Measurements from ENCODE around the gene CASKIN2.

The CASKIN2 gene

GRCh38 chr17:75492555-75493168 lies 22.7 kb downstream of the CASKIN2 start:
- no peak overlapping the region for H2AK5ac ChIP-seq (ENCODE audit: low read length)

GRCh38 chr17:75491680-75492079 lies 23.7 kb downstream of the CASKIN2 start:
- Histone ChIP-seq H3K36me3 (ENCODE audit: control insufficient read depth in 1 of 2, insufficient read depth in 2 of 2, low read length in 2 of 2) (peaks cover 55 to 71% of the 10 kb centered on the region in 2 experiments), H3K4me3 (ENCODE audit: low read depth, low read length) (no peak overlapping the region), H3K79me2 (ENCODE audit: control insufficient read depth, insufficient read depth, low read length, poor library complexity) (no peaks in the 10 kb centered on the region), H3K18ac (ENCODE audit: low read length) (no peak overlapping the region), H3K23ac (ENCODE audit: low read length) (no peak overlapping the region), H3K4ac (ENCODE audit: low read depth, low read length) (no peak overlapping the region), H3K4me1 (ENCODE audit: control insufficient read depth in 1 of 2, insufficient read depth in 2 of 2, low read length in 2 of 2) (no peaks in the 10 kb centered on the region), H3K4me2 (ENCODE audit: low read length) (no peak overlapping the region), H3K9me3 (ENCODE audit: insufficient read depth, low read depth, low read length) (no peaks in the 10 kb centered on the region), H3K14ac (ENCODE audit: low read length) (no peak overlapping the region), H4K91ac (ENCODE audit: low read depth, low read length) (no peak overlapping the region), H3K79me1 (ENCODE audit: low read length) (no peaks in the 10 kb centered on the region), H4K12ac (ENCODE audit: low read depth, low read length) (no peak overlapping the region), H3K27me3 (ENCODE audit: insufficient read depth, low read length) (no peaks in the 10 kb centered on the region), H3K27ac (ENCODE audit: low read depth, low read length) (no peak overlapping the region), H2BK120ac (ENCODE audit: insufficient read depth, low read length, poor library complexity) (no peak overlapping the region), H2AK5ac (ENCODE audit: low read length) (no peak overlapping the region), H3K9ac (ENCODE audit: low read length) (no peak overlapping the region), H2BK12ac (ENCODE audit: low read length) (no peak overlapping the region), H2BK5ac (ENCODE audit: low read depth, low read length, poor library complexity) (no peak overlapping the region), H2AFZ (ENCODE audit: insufficient read depth, low read length, poor library complexity) (no peak overlapping the region), H4K8ac (ENCODE audit: low read depth, low read length) (no peak overlapping the region)
- WGBS (ENCODE audit: extremely low coverage, insufficient coverage, insufficient read length) = no CpG with 5 or more reads among the region's 15 CpGs
- DNase-seq = no peak

More at GRCh38 chr17:75492555-75493168, 22.7 kb downstream of the CASKIN2 start:
- Histone ChIP-seq H3K4me3 (ENCODE audit: low read depth, low read length) (no peak overlapping the region), H4K8ac (ENCODE audit: low read depth, low read length) (no peak overlapping the region), H3K36me3 (ENCODE audit: control insufficient read depth in 1 of 2, insufficient read depth in 2 of 2, low read length in 2 of 2) (peaks cover 63 to 78% of the 10 kb centered on the region in 2 experiments), H3K23ac (ENCODE audit: low read length) (no peak overlapping the region), H3K79me2 (ENCODE audit: control insufficient read depth, insufficient read depth, low read length, poor library complexity) (no peaks in the 10 kb centered on the region), H4K12ac (ENCODE audit: low read depth, low read length) (no peak overlapping the region), H2AFZ (ENCODE audit: insufficient read depth, low read length, poor library complexity) (no peak overlapping the region), H3K4ac (ENCODE audit: low read depth, low read length) (no peak overlapping the region), H3K4me1 (ENCODE audit: control insufficient read depth in 1 of 2, insufficient read depth in 2 of 2, low read length in 2 of 2) (no peaks in the 10 kb centered on the region), H3K79me1 (ENCODE audit: low read length) (no peaks in the 10 kb centered on the region), H2BK5ac (ENCODE audit: low read depth, low read length, poor library complexity) (no peak overlapping the region), H3K27me3 (ENCODE audit: insufficient read depth, low read length) (no peaks in the 10 kb centered on the region), H2BK120ac (ENCODE audit: insufficient read depth, low read length, poor library complexity) (no peak overlapping the region), H3K27ac (ENCODE audit: low read depth, low read length) (no peak overlapping the region), H4K91ac (ENCODE audit: low read depth, low read length) (no peak overlapping the region), H3K9me3 (ENCODE audit: insufficient read depth, low read depth, low read length) (no peaks in the 10 kb centered on the region), H3K9ac (ENCODE audit: low read length) (no peak overlapping the region), H3K18ac (ENCODE audit: low read length) (no peak overlapping the region), H3K14ac (ENCODE audit: low read length) (no peak overlapping the region), H3K4me2 (ENCODE audit: low read length) (no peak overlapping the region), H2BK12ac (ENCODE audit: low read length) (no peak overlapping the region)
- no CpG with 5 or more reads among the region's 23 CpGs for WGBS (ENCODE audit: extremely low coverage, insufficient coverage, insufficient read length)
- DNase-seq = no peak

GRCh38 chr17:75490953-75491649 lies 24.2 kb downstream of the CASKIN2 start:
- H3K23ac ChIP-seq (ENCODE audit: low read length) = no peak overlapping the region
- H3K27me3 ChIP-seq (ENCODE audit: insufficient read depth, low read length) = no peaks in the 10 kb centered on the region
- H2BK120ac ChIP-seq (ENCODE audit: insufficient read depth, low read length, poor library complexity) = no peak overlapping the region
- no peaks in the 10 kb centered on the region for H3K79me1 ChIP-seq (ENCODE audit: low read length)
- H2AFZ ChIP-seq (ENCODE audit: insufficient read depth, low read length, poor library complexity) = no peak overlapping the region
- H3K27ac ChIP-seq (ENCODE audit: low read depth, low read length) = no peak overlapping the region
- H3K18ac ChIP-seq (ENCODE audit: low read length) = no peak overlapping the region
- H3K4me3 ChIP-seq (ENCODE audit: low read depth, low read length) = no peak overlapping the region
- H4K12ac ChIP-seq (ENCODE audit: low read depth, low read length) = no peak overlapping the region
- no peaks in the 10 kb centered on the region for H3K9me3 ChIP-seq (ENCODE audit: insufficient read depth, low read depth, low read length)
- H3K79me2 ChIP-seq (ENCODE audit: control insufficient read depth, insufficient read depth, low read length, poor library complexity) = no peaks in the 10 kb centered on the region
- H2BK5ac ChIP-seq (ENCODE audit: low read depth, low read length, poor library complexity) = no peak overlapping the region
- H3K36me3 ChIP-seq (ENCODE audit: control insufficient read depth in 1 of 2, insufficient read depth in 2 of 2, low read length in 2 of 2) = peaks cover 53 to 69% of the 10 kb centered on the region in 2 experiments
- H3K14ac ChIP-seq (ENCODE audit: low read length) = no peak overlapping the region
- H3K9ac ChIP-seq (ENCODE audit: low read length) = no peak overlapping the region
- no CpG with 5 or more reads among the region's 19 CpGs for WGBS (ENCODE audit: extremely low coverage, insufficient coverage, insufficient read length)
- H3K4me1 ChIP-seq (ENCODE audit: control insufficient read depth in 1 of 2, insufficient read depth in 2 of 2, low read length in 2 of 2) = no peaks in the 10 kb centered on the region
- H4K8ac ChIP-seq (ENCODE audit: low read depth, low read length) = no peak overlapping the region
- no peak overlapping the region for H4K91ac ChIP-seq (ENCODE audit: low read depth, low read length)
- H2BK12ac ChIP-seq (ENCODE audit: low read length) = no peak overlapping the region
- DNase-seq = no peak
- H2AK5ac ChIP-seq (ENCODE audit: low read length) = no peak overlapping the region
- no peak overlapping the region for H3K4ac ChIP-seq (ENCODE audit: low read depth, low read length)
- no peak overlapping the region for H3K4me2 ChIP-seq (ENCODE audit: low read length)

- no peak overlapping the region for H3K23ac ChIP-seq (ENCODE audit: low read length)
- no peak overlapping the region for H3K14ac ChIP-seq (ENCODE audit: low read length)
- WGBS (ENCODE audit: extremely low coverage, insufficient coverage, insufficient read length) = no CpG with 5 or more reads among the region's 14 CpGs
- peaks cover under 1% of the 10 kb centered on the region for H3K9me3 ChIP-seq (ENCODE audit: insufficient read depth, low read depth, low read length)
- no peak overlapping the region for H4K12ac ChIP-seq (ENCODE audit: low read depth, low read length)
- no peaks in the 10 kb centered on the region for H3K4me1 ChIP-seq (ENCODE audit: control insufficient read depth in 1 of 2, insufficient read depth in 2 of 2, low read length in 2 of 2)
- no peak overlapping the region for H2BK120ac ChIP-seq (ENCODE audit: insufficient read depth, low read length, poor library complexity)
- H3K36me3 ChIP-seq (ENCODE audit: control insufficient read depth in 1 of 2, insufficient read depth in 2 of 2, low read length in 2 of 2) = peaks cover 46 to 64% of the 10 kb centered on the region in 2 experiments
- no peak overlapping the region for H3K9ac ChIP-seq (ENCODE audit: low read length)
- no peak overlapping the region for H2BK5ac ChIP-seq (ENCODE audit: low read depth, low read length, poor library complexity)
- H3K79me1 ChIP-seq (ENCODE audit: low read length) = no peaks in the 10 kb centered on the region
- H3K4me2 ChIP-seq (ENCODE audit: low read length) = no peak overlapping the region
- no peak overlapping the region for H3K18ac ChIP-seq (ENCODE audit: low read length)
- no peak for DNase-seq
- H3K4me3 ChIP-seq (ENCODE audit: low read depth, low read length) = no peak overlapping the region
- no peak overlapping the region for H4K91ac ChIP-seq (ENCODE audit: low read depth, low read length)
- H3K27ac ChIP-seq (ENCODE audit: low read depth, low read length) = no peak overlapping the region
- H2AFZ ChIP-seq (ENCODE audit: insufficient read depth, low read length, poor library complexity) = no peak overlapping the region
- H3K4ac ChIP-seq (ENCODE audit: low read depth, low read length) = no peak overlapping the region
- no peaks in the 10 kb centered on the region for H3K27me3 ChIP-seq (ENCODE audit: insufficient read depth, low read length)
- no peak overlapping the region for H2AK5ac ChIP-seq (ENCODE audit: low read length)
- no peaks in the 10 kb centered on the region for H3K79me2 ChIP-seq (ENCODE audit: control insufficient read depth, insufficient read depth, low read length, poor library complexity)
- no peak overlapping the region for H4K8ac ChIP-seq (ENCODE audit: low read depth, low read length)
- no peak overlapping the region for H2BK12ac ChIP-seq (ENCODE audit: low read length)
Observed at GRCh38 chr17:75490173-75490743, 25.1 kb downstream of the CASKIN2 start.
